ENCODE results near the gene NOS1AP. TPM values are rescaled to one million over a fixed set of nuclear protein-coding genes. Genes with fewer than 3 reads are reported as not detected.

The NOS1AP gene
- total RNA-seq, 1 experiment from 2014 or later, result 5.3 TPM

- Histone ChIP-seq H3K79me2 (ENCODE audit: insufficient read depth, low read length) (no peaks in the 10 kb centered on the region), H3K27me3 (ENCODE audit: insufficient read depth, low read length) (no peaks in the 10 kb centered on the region), H3K4me3 (replicated peaks in 1 of 2; ENCODE audit: low read depth in 1 of 2, low read length in 2 of 2) (no peak overlapping the region), H3K36me3 (ENCODE audit: control insufficient read depth in 1 of 2, insufficient read depth in 2 of 2, low read length in 2 of 2) (no peaks in the 10 kb centered on the region), H3K9me3 (ENCODE audit: control insufficient read depth in 1 of 2, insufficient read depth in 1 of 2, low read depth in 1 of 2, low read length in 2 of 2) (no peaks in the 10 kb centered on the region), H3K9ac (ENCODE audit: low read length) (no peak overlapping the region), H4K20me1 (ENCODE audit: insufficient read depth) (no peaks in the 10 kb centered on the region), H3K9me2 (ENCODE audit: insufficient read depth) (no peaks in the 10 kb centered on the region), H3K4me1 (ENCODE audit: control insufficient read depth in 1 of 2, insufficient read depth in 2 of 2, low read length in 2 of 2) (peaks cover 13 to 27% of the 10 kb centered on the region in 2 experiments), H2AFZ (ENCODE audit: low read depth, low read length, poor library complexity, severe bottlenecking) (no peak overlapping the region), H3K4me2 (ENCODE audit: low read length) (no peak overlapping the region), H3K27ac (ENCODE audit: low read depth, low read length) (no peak overlapping the region)
- RAD21 ChIA-PET (ENCODE audit: low non-redundant PET in 1 of 2, low total read pairs in 2 of 2, uncharacterized antibody in 2 of 2, unreplicated experiment in 2 of 2), result no interaction called here
- TF ChIP-seq CEBPB (IDR thresholded peaks at IDR 0.05; ENCODE audit: low read depth), result no peak
- TF ChIP-seq TCF7L2 (IDR thresholded peaks at IDR 0.05; ENCODE audit: borderline replicate concordance, extremely low read depth, insufficient read depth, insufficient read length), result no peak
- TF ChIP-seq SP1 (IDR thresholded peaks at IDR 0.05; ENCODE audit: low read depth), result no peak
- TF ChIP-seq EZH2 (IDR thresholded peaks at IDR 0.05), result no peak
- TF ChIP-seq CTCF (IDR thresholded peaks at IDR 0.05 in 2 of 3, conservative IDR thresholded peaks at IDR 0.05 in 1 of 3; ENCODE audit: borderline replicate concordance in 1 of 3, insufficient read depth in 1 of 3, low read depth in 2 of 3, low read length in 2 of 3), result no peak
- TF ChIP-seq SIN3A (IDR thresholded peaks at IDR 0.05; ENCODE audit: low read depth), result no peak
- no peak for TF ChIP-seq ATF3 (IDR thresholded peaks at IDR 0.05)
- no TSS peak for BruUV-seq (replicated peaks)
- POLR2A ChIA-PET, result no interaction called here
- CTCF ChIA-PET, result no interaction called here
- intact Hi-C loops (cut with micrococcal nuclease), result no loop called here
- DNase-seq (ENCODE audit: low read depth, low spot score), result no peak
- ATAC-seq, result no peak
Measured at GRCh38 chr1:162373072-162373427, 303.6 kb downstream of the NOS1AP start.
